GDM1 (cell line): ENCODE measurements around the gene CASP6.

Source experiments
- DNase-seq: peaks from one replicate; lab custom pipeline; 2025; lab: John Stamatoyannopoulos, UW

The CASP6 gene

DNA sequence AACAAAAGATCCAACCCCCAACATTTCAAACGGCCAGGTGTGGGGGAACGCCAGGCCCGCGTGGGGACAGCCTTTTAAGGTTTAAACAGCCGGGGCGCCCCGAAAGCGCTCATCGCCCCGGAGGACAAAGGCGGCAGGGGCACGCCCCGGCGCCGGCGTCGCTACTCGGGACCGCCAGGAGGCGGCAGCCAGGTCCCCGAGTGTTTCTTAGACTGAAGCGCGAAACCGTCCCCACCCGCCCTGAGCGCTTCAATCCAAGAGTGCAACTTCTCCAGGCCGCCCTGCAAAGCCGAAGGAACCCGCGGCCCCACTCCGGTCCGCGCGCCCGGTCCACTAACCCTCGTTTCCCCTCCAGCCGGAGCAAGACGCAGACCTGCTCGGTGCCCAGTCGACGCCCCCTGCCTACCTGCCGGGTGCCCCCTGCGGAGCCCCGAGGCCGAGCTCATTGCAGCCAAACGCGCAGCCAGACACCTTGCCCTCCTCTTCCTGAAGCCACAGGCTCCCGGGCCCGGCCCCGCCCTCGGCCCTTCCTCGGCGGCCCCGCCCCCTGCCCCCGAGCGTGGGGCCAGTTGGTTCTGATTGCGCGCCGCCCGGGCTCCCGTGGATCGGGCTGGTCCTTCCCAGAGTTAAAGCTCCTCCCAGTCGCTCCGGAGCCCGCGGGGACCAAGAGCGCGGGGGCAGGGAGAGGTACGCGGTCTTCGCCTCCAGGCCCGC lies at the start of gene CASP6:
Gene CASP6 (minus strand): TSS at position 496 of the 714 bp plus-strand sequence. CDS start 50 bp downstream, at position 446.
- peak; percentile 79 for DNase-seq

GRCh38 chr4:109752525-109752924 lies 49.3 kb upstream of the CASP6 start:
- DNase-seq = no peak

DNA sequence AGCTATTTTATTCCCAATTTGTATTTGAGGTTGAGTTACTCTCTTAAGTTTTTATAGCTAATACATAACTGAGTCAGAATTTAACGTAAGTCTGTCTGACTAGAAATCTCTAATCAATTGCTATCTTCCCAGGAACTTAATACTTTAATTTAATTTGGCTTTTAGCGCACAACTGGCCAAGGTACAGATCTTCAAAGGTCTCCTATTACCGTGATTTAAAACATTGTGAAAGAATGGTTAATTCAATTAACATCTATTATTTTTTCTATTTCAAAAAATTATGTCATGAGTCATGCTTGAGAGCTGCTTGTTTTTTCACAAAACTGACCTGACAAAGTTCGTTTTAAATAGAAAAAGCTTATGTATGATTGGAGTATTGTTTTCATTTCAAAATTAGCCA lies 48.6 kb upstream of the CASP6 start:
- DNase-seq = no peak

DNA sequence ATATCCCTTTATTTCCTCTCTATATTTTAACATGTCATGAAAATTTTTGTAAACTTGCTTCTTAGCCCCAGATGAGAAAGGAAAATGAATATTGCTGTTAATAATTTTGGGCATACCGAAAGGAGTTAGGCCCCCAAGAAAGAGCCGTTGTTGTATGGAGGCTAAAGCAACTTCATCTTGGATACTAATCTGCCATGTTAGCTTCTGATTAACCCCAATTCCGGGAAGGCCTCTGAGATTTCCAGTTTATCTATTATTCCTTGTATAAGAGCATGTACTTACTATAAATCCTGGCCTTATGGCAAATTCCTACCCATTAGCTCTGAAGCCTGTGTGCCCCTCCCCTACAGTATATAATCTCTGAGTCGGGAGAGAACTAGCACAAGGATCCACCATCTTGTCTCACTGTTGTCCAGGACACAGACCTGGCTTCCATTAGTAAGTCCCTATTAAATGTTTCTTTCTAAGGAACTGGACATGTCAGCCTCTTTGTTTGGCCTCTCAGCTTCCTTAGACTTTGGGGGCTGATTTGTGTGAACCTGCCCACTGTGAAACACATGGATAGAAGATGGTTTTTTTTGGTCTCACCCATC lies 47.5 kb upstream of the CASP6 start:
- no peak for DNase-seq

- DNase-seq = no peak
Measured at GRCh38 chr4:109749388-109750082, 46.3 kb upstream of the CASP6 start.

DNA sequence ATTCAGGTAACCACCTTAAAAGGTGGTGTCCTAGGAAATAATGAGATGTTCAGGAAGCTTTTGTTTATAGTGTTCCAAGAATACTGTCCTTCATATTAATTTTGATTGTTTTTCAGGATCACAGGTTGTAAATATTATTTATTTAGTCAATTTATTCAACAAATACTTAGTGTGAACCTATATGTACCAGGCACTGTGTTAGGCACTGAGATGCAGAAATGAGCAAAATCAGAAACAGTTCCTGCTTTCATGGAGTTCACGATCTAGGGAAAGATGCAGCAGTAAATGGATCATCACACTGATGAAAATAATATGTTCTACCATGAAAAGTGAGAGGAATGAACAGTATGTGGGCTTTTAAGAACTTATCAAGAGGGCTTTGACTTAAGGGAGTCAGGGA lies 44.9 kb upstream of the CASP6 start:
- DNase-seq = no peak

GRCh38 chr4:109746728-109747127 lies 43.5 kb upstream of the CASP6 start:
- DNase-seq = no peak

GRCh38 chr4:109745830-109746229 lies 42.6 kb upstream of the CASP6 start:
- DNase-seq = no peak

GRCh38 chr4:109739547-109739946 lies 36.3 kb upstream of the CASP6 start:
- no peak for DNase-seq

- no peak for DNase-seq
Measured at GRCh38 chr4:109738104-109738872, 35.0 kb upstream of the CASP6 start.

DNA sequence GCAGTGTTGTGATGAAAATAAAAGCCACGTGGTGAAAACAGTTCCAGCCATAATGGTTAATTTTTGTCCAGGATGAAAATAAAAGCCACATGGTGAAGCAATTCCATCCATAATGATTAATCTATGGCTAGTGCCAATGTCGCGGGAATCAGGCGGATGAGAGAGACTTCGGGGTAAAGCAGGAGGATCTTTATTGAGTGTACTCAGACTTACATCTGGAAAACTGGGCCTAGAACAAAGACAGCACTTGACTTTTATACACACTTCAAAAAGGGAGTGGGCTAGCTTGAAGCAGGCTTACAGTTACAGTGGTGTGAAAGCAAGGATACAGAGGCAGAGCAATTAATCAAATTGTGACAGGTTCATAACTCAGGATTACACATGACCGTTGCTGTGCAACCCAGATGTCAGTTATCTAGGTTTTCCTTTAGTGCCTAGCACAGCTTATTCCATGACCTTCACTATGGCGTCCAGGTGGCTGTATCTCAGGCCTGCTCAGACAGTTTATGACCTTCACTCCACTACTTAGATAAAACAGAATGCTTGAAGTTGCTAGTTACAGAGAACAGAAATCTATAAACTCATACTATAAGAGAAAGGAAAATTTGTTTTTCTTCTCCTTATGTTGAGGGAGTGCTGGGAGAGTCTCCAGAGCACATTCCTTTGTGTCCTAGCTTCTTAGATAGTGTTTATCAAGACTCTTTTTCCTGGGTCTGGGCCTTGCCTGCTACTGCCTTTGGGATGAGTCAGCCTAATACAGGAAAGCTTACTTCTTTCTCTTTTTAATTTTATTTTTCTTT lies 32.5 kb upstream of the CASP6 start:
- DNase-seq = no peak

- DNase-seq = no peak
Measured at GRCh38 chr4:109733728-109734127, 30.5 kb upstream of the CASP6 start.

- DNase-seq = no peak
Measured at GRCh38 chr4:109730619-109731545, 27.6 kb upstream of the CASP6 start.

DNA sequence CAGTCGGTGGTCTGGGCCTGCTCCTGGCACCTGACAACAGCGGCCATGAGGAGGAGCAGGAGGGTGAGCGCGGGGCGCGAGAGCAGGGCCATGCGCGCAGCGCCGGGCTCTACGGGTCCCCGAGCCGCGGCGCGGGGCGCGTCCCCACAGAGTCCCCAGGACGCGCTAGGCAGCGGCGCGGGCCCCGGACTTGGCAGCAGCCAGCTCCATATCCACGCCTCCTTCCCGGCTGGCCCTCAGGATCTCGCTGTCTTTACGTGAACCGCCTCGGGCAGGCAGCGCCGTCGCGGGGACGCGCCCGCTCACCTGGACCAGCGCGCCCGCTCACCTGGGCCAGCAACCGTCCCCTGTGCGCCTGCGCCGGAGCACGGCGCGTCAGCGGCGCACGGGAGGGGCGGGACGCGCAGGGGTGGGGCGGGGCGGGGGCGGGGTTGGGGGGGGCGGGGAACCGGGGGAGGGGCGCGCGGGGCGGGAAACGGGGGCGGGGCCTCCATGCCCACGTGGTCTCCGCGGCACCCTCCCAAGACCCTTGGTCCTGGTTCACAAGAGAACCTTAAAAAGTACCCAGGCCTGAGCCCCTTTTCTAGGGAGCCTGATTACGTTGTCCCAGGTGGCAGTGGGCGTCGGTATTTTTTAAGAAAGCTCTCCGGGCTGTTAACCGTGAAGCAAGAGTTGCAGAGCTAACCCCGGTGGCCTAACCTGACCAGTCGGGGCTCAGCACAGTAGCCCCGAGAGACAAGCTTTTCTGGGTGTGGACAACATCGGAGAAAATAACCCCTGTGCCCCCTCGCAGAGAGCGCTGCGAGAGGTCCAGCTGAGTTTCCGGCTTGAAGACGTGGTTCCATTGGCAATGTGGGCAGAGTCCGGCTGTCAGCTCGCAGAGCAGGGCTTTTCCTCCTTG lies 26.7 kb upstream of the CASP6 start, which contains the start of gene PLA2G12A:
Gene PLA2G12A (minus strand): TSS at position 353 of the 901 bp plus-strand sequence. CDS start 261 bp downstream, at position 92.
- DNase-seq = peak; percentile 65

DNA sequence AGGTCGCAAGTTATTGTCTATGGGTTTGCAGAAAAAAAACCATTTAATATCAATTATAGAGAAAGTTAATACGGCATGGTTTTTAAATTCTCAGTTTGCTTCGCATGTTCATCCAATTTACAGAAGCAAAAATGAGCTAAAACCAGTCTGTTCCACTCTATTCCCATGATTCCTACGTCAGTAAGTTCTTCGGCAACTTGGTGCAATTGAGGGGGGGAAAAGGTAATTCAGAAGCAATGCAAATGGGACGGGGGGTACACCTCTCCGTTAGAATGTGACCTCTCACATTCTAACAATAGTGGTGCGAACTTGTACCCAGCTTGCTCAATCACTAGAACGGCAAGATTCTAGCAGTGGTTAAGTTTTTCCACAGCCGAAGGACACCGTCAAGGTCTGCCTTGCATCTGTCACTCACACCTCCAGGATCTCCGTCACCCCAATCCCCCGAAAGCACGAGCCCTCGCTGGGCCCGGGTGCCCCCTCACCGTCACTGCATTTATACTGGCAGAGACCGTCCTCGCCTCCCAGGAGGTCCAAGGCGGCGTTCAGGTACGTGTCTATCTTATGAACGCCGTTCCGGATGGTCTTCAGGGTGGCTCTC lies 26.0 kb upstream of the CASP6 start:
- DNase-seq = no peak

DNA sequence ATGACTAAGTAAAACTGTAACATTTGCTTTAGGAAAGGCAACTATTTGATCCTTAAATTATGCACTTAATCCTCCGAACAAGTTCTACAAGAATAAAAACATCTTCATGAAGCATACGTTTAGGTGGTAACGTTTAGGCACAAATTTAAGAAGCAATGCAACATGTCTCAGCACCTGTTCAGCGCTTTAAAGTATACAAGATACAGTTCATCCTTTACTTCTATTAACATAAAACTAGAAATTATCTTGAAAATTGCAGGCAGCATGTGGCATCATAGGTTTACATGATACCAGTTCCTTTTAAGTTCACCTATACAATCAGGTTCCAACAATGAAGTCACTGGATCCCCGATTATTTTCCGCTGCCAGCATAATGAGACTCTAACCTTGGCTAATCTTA lies 25.1 kb upstream of the CASP6 start:
- no peak for DNase-seq

- DNase-seq = no peak
Measured at GRCh38 chr4:109723110-109723509, 19.9 kb upstream of the CASP6 start.

- no peak for DNase-seq
Measured at GRCh38 chr4:109722357-109722756, 19.1 kb upstream of the CASP6 start.

- DNase-seq = no peak
Measured at GRCh38 chr4:109721033-109721432, 17.8 kb upstream of the CASP6 start.
